Stomach smooth muscle (tissue), 2 donors: ENCODE measurements around the gene MAD2L1BP.
"Not testable (repeated sequence)": the region's sequence is repeated elsewhere in the genome, so short reads cannot be mapped to it uniquely, and the experiment has no call there.

Source experiments
- H3K27ac ChIP-seq: one replicate; pipeline ENCODE4 v1.7.0; 2013; ENCODE audit warnings: mild to moderate bottlenecking, low read length, inconsistent platforms
- H3K27me3 ChIP-seq, 2 donors: one replicate each; pipeline ENCODE4 v1.7.0; 2013; ENCODE audit warnings: low read length in 2 of 2; ENCODE audit not compliant: insufficient read depth in 2 of 2, control insufficient read depth in 1 of 2
- H3K36me3 ChIP-seq, 2 donors: one replicate each; pipeline ENCODE4 v1.7.0; 2013; ENCODE audit warnings: low read length in 2 of 2; ENCODE audit not compliant: control insufficient read depth in 2 of 2, insufficient read depth in 2 of 2
- H3K4me1 ChIP-seq: one replicate; pipeline ENCODE4 v1.7.0; 2013; ENCODE audit warnings: low read length; ENCODE audit not compliant: control insufficient read depth, insufficient read depth
- H3K4me3 ChIP-seq, 2 donors: one replicate each; pipeline ENCODE4 v1.7.0; 2013; ENCODE audit warnings: low read length in 2 of 2
- H3K9ac ChIP-seq, 2 donors: one replicate each; pipeline ENCODE4 v1.7.0; 2013; ENCODE audit warnings: low read length in 2 of 2, mild to moderate bottlenecking in 1 of 2
- H3K9me3 ChIP-seq, 2 donors: one replicate each; pipeline ENCODE4 v1.7.0; 2013; ENCODE audit warnings: low read length in 2 of 2; ENCODE audit not compliant: control insufficient read depth in 2 of 2
- donor health status: healthy.
- donor health status: Pancreatic carcinoma.

MAD2L1BP gene

DNA sequence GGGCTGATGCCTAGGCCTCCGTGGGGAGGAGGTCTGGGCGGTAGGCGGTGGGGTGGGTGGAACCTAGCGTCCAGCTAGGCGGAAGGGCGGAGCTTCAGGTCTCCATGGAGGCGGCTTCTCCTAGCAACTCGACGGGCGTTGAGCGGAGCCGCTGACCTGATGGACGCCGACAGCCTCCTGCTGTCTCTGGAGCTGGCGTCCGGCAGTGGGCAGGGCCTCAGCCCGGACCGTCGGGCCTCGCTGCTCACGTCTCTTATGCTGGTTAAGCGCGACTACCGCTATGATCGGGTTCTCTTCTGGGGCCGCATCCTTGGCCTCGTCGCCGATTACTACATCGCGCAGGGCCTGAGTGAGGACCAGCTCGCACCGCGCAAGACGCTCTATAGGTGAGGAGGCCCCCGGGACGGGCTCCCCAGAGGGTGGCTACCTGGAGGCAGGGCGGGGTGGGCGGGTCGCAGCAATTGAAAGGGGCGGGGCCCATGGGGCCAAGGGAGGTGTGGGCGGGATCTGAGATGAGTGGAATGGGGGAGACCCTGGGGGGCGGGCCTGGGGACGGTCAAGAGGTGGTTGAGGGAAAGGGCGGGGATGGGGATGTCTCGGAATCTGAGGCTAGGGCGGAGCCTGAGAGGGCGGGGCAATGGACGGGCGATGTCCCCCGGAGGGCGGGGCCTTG, 9.4 kb downstream of the MAD2L1BP start, which contains the start of gene RSPH9:
TSS of gene RSPH9 (plus strand) at position 97 of the 673 bp plus-strand sequence. CDS start at position 160, 63 bp downstream.
- Histone ChIP-seq H3K9me3 (no peaks in the 10 kb centered on the region), H3K27ac (no peak within 1 kb of the TSS), H3K36me3 (peaks cover 10 to 13% of the 10 kb centered on the region in 2 donors), H3K27me3 (no peaks in the 10 kb centered on the region), H3K4me1 (peaks cover 7% of the 10 kb centered on the region), H3K4me3 (peak within 1 kb of the TSS; percentile 41 to 67), H3K9ac (no peak within 1 kb of the TSS)

DNA sequence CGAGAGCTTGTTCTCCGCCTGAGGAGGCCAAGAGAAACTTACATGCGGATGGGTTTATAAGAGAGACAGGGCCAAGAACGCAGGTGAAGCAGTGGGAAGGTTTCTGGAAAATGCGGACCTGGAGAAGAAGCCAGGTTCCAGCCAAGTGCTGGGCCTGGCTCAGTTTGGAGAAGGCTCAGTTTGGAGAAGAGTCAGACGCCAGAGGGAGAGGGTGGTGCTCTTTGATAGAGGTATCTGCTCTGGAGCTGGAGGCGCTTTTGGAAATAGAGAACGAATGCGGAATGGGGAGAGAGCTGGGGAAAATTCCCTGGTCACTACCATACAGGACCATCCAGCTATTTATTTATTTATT, 9.9 kb downstream of the MAD2L1BP start:
- Histone ChIP-seq H3K9me3 (no peaks in the 10 kb centered on the region), H3K27ac (no peak overlapping the region), H3K9ac (no peak overlapping the region)

DNA sequence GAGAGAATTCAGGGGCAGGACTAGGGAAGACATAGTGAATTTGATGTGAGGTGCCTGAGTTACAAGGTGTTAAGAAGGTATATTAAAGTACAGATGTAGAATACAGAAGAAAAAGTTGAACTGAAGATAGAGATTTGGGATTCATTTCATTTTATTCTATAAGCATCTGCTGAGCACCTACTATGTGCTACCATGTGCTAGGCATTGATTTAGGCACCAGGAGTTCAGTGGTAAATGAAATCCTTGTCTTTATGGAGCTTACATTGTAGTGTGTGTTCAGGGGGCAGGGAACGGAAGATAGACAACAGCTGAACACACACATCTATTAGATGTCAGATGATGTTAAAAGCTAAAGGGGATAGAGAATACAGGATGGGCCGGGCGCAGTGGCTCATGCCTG, 12.0 kb downstream of the MAD2L1BP start:
- no peak overlapping the region for H3K4me3 ChIP-seq
- no peak overlapping the region for H3K27ac ChIP-seq
- no peak overlapping the region for H3K9ac ChIP-seq
- peaks cover 7% of the 10 kb centered on the region for H3K4me1 ChIP-seq
- H3K36me3 ChIP-seq = no peaks in the 10 kb centered on the region
- no peaks in the 10 kb centered on the region for H3K27me3 ChIP-seq
- no peaks in the 10 kb centered on the region for H3K9me3 ChIP-seq

More for the DNA sequence above, 9.9 kb downstream of the MAD2L1BP start:
- Histone ChIP-seq H3K36me3 (peaks cover 5 to 8% of the 10 kb centered on the region in 2 donors), H3K4me1 (peaks cover 7% of the 10 kb centered on the region), H3K4me3 (peak overlapping the region in 1 of 2 donors; percentile 67), H3K27me3 (no peaks in the 10 kb centered on the region)

- H3K4me1 ChIP-seq = peaks cover 7% of the 10 kb centered on the region
- no peak overlapping the region for H3K27ac ChIP-seq
- H3K36me3 ChIP-seq = no peaks in the 10 kb centered on the region
- H3K9ac ChIP-seq = no peak overlapping the region
- H3K9me3 ChIP-seq = no peaks in the 10 kb centered on the region
- H3K4me3 ChIP-seq = no peak overlapping the region
- H3K27me3 ChIP-seq = no peaks in the 10 kb centered on the region
These were observed 12.6 kb downstream of the MAD2L1BP start for GRCh38 chr6:43648248-43648647.

- not testable (repeated sequence) for H3K9me3 ChIP-seq, H3K9ac ChIP-seq, H3K27ac ChIP-seq, H3K27me3 ChIP-seq, H3K4me3 ChIP-seq, H3K4me1 ChIP-seq, H3K36me3 ChIP-seq
These were observed 17.2 kb downstream of the MAD2L1BP start for GRCh38 chr6:43652822-43653221.

DNA sequence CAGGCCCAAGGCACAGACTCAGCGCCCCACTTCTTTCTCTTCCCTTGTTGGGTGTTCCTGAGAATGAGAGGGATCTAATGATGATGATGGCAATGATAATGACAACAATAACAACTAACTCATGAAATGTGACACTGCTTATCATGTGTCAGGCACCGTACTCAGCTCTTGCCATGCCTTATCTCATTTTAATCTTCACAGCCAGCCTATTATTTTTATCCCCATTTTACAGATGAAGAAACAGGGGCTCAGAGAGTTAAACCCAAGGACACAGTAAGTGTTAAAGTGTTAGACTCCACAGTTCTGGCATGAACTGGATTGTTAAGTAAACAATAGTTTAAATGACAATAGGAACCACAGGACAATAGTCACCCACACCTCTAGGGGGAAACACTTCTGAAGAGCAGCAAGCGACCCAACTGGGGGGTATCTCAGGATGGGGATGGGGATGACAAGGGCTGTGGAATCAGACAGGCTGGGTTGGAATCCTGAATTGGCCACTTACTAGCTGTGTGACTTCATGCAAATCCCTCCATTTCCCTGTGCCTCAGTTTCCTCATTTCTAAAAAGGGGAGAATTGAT, 21.7 kb downstream of the MAD2L1BP start:
- Histone ChIP-seq H3K4me1 (no peaks in the 10 kb centered on the region), H3K27me3 (no peaks in the 10 kb centered on the region), H3K36me3 (no peaks in the 10 kb centered on the region), H3K27ac (no peak overlapping the region), H3K4me3 (no peak overlapping the region), H3K9me3 (no peaks in the 10 kb centered on the region), H3K9ac (no peak overlapping the region)

- no peak overlapping the region for H3K9ac ChIP-seq
- H3K27ac ChIP-seq = no peak overlapping the region
- no peaks in the 10 kb centered on the region for H3K9me3 ChIP-seq
These were observed 22.5 kb downstream of the MAD2L1BP start for GRCh38 chr6:43658161-43658560.

GRCh38 chr6:43662948-43663347, 27.3 kb downstream of the MAD2L1BP start:
- not testable (repeated sequence) for H3K27me3 ChIP-seq, H3K36me3 ChIP-seq, H3K9me3 ChIP-seq, H3K9ac ChIP-seq, H3K4me1 ChIP-seq, H3K27ac ChIP-seq, H3K4me3 ChIP-seq

More at GRCh38 chr6:43658161-43658560, 22.5 kb downstream of the MAD2L1BP start:
- H3K4me1 ChIP-seq = no peaks in the 10 kb centered on the region
- no peaks in the 10 kb centered on the region for H3K27me3 ChIP-seq
- no peaks in the 10 kb centered on the region for H3K36me3 ChIP-seq
- H3K4me3 ChIP-seq = no peak overlapping the region

GRCh38 chr6:43665376-43665775, 29.7 kb downstream of the MAD2L1BP start:
- Histone ChIP-seq H3K9me3 (no peaks in the 10 kb centered on the region), H3K9ac (no peak overlapping the region), H3K27me3 (no peaks in the 10 kb centered on the region), H3K4me1 (peaks cover 34% of the 10 kb centered on the region), H3K27ac (no peak overlapping the region), H3K36me3 (peaks cover 0 to under 1% of the 10 kb centered on the region in 2 donors), H3K4me3 (no peak overlapping the region)

DNA sequence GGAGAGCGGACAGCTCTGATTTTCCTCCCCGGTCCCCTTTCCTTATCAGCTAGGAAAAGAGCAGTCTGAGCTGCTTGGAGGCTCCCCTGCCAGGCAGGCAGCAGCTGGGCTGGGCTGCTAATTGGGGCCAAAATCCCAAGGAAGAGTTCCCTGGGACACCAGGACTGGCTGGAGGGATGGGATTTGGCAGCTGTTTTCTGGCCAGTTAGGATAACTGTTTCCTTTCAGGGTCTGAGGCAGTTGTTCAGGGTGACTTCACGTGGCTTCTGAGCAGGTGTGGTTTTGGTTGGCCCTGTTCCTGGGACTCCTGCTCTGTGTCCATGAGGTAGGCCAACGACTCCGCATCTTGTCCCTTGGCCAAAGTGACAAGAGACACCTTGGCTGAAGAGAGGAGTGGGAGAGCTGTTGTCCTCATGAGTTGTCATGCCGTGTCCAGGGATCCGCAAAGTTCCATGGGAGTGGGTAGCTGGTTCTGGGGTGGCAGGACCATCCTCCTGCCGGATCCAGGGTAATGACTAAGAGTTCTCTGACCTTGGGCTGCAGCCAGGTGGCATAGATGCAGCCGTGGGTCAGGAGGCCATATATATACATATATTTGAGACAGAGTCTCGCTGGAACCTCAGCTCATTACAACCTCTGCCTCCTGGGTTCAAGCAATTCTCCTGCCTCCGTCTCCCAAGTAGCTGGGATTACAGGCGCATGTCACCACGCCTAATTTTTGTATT, 30.7 kb downstream of the MAD2L1BP start:
- Histone ChIP-seq H3K4me1 (peaks cover 40% of the 10 kb centered on the region), H3K36me3 (peaks cover 5 to 8% of the 10 kb centered on the region in 2 donors), H3K27ac (no peak overlapping the region), H3K4me3 (no peak overlapping the region), H3K9ac (no peak overlapping the region), H3K9me3 (no peaks in the 10 kb centered on the region), H3K27me3 (no peaks in the 10 kb centered on the region)
